IPS-NIHi11 (cell line): Measurements from ENCODE around the gene MOSMO.
"Not testable (repeated sequence)": the region's sequence is repeated elsewhere in the genome, so short reads cannot be mapped to it uniquely, and the experiment has no call there.

Source experiments
- DNase-seq: peaks from one replicate; pipeline ENCODE4 v3.0.0; 2012; ENCODE audit warnings: mixed read lengths, low spot score

MOSMO gene

DNA sequence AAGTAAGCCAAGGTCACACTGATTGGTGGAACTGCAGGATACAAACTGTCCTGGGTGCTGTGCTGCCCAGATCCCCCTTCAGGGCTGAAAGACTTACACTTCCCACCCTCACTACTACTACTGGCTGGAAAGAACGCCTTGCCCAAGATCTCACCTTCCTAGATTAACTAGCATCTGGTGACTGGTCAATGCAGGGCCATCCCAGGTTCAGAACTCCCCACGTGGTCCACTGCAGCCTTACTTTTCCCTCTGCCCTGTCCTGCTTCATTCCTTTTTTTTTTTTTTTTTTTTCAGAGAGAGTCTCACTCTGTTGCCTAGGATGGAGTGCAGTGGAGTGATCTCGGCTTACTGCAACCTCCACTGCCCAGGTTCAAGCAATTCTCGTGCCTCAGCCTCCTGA is 4.7 kb upstream of the MOSMO start:
- DNase-seq, result no peak

DNA sequence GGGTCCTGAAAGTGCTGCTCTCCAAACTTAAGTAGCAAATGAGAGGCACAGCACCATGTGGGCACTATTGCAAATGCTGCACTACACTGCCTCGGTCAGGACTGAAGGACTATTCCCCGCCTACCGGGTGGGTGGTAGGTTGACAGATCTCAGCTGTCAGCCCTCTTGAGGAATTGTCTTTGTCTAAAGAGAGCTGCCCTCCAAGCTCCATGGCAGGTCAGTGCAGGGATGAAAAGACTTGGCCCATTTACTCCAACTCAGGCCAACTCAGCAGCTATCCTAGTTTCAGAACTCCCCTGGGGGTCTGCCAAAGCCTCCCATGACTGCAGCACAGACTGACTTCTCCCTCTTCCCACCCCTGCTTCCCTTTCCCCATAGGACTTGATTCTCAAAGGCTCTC is 3.6 kb upstream of the MOSMO start:
- DNase-seq, result peak; percentile 26

DNA sequence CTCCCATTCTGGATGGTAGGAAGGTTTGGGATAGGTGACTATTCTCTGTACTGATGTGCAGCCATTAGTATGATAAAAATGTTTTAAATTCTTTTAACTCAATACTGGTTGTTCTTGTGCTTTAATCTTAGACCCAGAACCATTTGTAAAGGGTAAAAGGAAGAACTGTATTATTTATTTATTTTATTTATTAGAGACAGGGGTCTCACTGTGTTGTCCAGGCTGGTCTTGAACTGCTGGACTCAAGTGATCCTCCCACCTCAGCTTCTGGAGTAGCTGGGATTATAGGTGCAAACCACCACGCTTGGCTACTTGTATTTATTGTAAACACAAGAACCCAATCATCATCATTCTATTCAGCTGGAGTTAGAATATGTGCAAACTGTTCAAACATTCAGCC is 2.2 kb upstream of the MOSMO start:
- no peak for DNase-seq

DNA sequence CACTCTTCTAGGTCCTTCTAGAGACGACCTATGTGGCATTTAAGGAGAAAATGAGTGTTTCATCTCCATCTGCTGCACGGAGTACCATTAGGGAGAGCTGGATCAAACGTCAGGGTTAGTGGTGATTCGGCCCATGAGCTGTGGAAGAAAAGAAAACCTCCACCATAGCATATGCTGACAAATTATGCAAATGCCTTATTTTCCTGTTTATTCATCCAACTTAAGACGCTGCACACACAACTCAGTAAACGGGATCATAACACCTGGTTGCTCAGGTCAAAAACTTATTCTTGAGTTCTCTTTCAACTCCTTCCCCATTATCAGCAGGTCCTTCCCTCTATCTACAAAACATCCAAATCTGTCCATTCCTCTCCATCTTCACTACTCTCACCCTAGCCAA is 1.3 kb upstream of the MOSMO start:
- DNase-seq, result no peak

DNA sequence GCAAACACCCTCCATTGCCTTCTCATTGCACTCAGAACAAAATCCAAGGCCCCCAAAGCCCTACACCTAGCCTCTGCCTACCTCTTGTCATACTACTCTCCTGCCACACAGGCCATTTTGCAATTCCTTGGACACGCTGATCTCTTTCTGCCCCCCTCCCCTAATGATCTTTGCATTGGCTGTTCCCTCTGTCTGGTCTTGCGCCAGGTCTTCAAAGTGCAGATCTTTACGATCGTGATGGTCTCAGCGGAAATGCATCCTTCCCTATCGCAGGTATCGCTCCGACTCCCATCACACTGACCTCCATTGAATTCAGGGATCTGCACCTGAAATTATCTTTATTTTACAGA is 777 bp upstream of the MOSMO start:
- DNase-seq, result no peak

DNA sequence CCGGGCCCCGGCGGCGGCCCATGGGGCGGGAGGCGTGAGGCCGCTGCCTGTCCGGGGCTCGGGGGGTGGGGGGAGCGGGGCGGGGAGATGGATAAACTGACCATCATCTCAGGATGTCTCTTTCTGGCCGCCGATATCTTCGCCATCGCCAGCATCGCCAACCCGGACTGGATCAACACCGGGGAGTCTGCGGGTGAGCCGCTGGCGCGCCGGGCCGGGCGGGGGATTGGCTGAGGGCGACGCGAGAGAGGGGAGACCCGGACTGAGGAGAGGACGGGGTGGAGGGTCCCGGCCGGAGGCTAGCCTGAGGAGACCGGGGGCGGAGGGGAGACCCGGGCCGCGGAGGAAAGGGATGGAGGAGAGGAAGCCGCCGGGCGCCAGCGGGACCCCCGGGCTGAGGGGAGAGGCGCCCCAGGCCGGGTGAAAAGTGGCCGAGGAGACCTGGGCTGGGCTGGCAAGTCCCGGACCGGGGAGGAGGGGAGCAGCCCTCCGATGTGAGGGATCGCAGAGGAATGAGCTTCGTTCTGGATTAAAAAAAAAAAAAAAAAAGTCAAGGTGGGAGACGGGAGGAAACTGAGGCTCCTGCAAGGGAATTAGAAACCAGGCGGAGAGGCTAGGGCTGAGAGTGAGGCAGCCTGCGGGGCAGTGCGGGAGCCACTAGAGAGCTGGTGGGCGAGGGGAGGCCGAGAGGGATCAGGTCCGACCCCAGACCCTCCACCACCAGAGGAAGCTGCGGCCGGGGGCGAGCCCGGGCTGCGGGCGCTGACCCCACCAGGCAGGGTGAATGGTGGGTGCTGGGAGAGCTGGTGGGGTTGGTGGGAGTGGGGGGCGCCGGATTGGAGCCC is 526 bp downstream of the MOSMO start:
- DNase-seq, result peak; percentile 65

DNA sequence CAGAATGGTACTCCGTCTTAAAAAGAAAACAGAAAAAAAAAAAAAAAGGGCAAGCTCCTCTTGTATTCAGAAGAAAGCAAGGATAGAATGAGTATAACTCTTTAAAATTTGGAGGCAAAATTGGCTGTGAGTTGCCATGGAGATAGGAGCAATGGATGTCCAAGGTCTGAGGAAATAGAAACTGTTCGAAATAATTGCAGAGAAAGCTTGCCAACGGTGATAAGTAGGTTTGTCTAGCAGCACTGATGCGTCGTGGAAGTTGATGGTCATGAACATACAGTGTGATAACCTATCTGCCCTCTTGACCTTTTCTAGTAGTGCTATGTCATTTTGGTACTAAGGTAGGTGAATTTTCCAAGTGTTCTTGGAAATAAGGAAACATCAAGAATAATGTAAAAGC is 3.0 kb downstream of the MOSMO start:
- DNase-seq, result no peak

DNA sequence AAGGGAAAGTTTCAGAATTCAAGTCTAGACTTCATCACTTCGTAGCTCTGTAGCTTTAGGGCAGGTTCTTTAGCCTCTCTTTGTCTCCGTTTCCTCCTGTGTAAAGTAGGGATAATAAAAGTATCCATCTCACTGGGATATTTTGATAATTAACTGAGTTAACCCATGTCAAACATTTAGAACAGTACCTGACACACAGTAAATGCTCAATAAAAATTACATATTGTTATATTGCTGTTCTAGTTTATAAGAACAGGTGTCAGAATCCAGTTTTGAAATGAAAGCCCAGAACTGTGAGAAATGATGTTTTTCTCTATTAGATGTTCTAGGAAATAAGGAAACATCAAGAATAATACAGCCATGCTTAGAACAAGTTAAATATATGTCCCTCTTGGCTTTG is 4.3 kb downstream of the MOSMO start:
- DNase-seq, result no peak

DNA sequence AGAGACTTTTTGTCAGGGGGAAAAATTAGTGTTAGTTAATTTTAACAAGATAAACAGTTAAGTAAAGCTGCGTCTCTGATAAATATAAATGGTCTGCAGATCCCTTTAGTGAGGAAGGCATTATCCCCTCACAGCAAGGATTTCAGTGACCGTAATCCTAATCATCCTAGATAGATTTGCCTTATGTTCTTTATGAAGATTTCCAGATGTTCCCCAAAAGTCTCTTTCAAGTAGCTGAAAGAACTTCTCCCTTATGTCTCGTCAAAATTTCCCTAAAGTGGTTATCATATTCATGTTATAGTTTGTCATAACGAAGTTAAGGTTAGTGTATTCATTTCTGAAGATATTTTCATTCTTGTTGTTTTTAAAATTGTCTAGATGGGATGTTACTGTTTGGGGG is 5.6 kb downstream of the MOSMO start:
- no peak for DNase-seq

DNA sequence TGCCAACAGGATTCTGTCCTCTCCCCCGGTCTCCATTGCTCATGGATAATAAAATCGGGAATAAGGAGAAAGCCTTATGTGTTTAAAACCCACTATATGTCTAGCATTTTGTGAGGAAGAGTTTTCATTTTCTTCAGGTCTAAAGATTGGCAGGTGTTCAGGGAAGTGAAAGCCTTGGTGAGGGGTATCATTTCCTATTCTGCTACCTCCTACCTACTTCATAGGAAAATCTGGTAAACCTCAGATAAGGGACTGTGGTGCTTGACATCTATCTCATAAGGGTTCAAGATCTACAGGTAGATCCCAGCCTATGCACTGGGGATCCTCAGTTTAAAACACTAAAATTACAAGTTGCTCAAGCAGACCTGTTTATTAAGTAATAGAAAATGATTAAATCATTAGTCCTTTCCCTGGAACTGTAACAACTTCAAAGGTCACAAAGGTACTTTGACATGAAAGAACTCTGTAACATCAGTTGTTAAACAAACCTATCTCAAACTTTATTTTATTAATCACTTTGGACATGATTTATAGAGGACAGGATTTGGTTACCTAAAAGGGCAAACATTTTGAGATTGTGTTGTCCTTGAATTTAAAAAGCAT is 6.5 kb downstream of the MOSMO start:
- no peak for DNase-seq

DNA sequence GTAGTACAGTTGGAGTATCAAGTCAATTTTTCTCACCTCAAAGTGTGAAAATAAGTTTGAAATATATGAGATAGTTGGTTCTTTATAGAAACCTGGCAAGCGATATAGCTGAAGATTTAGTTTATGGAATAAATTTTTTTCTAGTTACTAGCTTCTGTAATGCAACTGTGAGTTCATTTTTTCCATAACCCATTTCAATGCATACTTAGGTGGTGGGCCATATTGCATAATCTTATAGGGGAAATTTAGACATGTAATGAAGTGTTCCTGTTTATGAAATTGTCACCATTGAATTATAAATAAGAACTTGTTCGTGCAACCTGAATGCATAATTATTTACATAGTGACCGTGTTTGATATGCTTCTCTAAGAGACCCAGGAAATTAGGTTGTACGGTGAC is 9.0 kb downstream of the MOSMO start:
- DNase-seq, result no peak

DNA sequence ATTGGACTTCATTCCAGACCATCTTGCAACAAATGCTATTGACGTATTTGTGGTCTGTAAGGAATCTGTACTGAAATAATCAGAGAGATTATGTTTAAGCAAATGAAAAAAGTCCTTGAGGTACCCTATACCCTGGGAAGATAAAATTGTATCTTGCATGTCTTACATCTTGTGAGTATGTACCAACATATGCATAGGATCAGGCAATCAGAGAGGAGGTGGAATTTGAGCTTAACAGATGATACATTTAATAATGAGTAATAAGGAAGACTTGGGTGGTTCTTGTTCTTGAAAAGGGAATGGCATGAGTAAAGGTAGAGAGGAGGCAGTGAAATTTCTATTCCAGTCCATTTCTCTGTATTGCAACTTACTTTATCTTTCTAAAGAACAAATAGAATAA is 10.6 kb downstream of the MOSMO start:
- DNase-seq, result no peak

DNA sequence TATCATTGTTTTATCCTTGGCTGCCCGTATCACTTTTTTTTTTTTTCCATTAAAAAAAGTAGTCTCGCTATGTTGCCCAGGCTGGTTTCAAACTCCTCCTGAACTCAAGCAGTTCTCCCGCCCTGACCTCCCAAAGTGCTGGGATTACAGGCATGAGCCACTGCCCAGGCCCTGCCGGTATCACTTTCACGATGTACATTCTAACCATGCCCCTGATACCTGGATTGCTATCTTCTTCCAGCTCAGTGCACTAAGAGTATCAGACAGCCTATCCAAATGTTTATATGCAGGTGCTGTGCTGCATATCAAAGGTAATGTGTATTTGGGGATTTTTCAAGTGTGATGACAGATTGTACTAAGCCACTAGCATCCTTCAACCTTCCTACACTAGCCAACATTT is 14.2 kb downstream of the MOSMO start:
- DNase-seq, result no peak

DNA sequence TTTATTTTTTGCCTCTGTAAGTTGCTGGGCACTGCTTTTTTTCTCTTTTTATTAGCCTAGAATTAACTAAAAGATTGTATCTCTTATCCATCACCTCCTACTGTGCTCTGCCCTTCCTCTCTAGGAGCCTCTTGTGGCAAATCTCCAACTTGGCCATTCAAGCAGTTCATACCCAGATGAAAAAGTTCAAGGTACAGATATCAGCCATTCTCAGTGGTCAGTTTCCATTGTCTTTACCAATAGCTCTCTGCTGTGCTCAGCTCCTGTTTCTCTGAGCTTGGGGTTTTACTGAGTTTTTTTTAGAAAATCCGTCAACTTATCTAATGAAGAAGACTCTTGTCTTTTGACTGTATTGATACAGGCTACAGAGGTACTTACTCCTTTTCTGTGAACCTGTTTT is 15.6 kb downstream of the MOSMO start:
- DNase-seq, result no peak

DNA sequence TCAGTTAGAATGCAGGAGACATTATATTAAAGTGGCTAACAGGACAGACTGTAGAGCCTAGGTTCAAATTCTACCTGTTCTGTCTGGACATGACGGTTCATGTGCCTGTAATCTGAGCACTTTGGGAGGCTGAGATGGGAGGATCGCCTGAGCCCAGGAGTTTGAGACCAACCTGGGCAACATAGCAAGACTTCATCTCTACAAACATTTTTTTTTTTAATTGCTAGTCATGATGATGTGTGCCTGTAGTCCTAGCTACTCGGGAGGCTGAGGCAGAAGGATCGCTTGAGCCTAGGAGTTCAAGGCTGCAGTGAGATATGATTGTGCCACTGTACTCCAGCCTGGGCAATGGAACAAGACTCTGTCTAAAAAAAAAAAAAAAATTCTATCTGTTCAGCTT is 16.9 kb downstream of the MOSMO start:
- DNase-seq, result not testable (repeated sequence)

DNA sequence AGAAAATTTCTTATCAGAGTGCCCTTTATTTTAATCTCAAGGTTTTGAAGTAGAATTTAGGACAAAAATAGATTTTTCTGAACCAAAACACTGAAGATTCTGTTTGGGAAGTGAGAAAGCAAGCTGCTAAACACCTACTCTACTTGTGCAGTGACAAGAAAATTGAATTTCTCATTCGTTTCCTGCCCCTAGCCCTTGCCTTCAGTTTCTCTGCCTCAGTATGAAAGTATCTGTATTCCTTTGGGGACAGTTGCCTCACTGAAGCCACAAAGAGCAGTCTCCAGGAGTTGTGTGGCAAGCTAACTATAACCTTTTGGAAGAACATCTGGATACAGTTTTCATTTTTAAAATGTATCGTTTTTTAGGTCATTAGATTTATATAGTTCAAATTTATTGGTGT is 19.7 kb downstream of the MOSMO start:
- no peak for DNase-seq

DNA sequence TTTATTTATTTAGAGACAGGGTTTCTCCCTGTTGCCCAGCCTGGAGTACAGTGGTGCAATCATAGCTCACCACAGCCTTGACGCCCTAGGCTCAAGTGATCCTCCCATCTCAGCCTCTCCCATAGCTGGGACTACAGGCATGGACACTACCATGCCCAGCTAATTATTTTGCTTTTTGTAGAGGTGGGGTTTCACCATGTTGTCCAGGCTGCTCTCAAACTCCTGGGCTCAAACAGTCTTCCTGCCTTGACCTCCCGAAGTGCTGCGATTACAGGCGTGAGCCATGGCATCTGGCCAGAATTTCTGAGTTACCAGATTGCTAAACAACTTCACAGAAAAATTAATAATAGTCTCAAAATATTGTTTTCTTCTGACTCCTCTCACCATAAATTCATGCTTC is 21.7 kb downstream of the MOSMO start:
- DNase-seq, result no peak

DNA sequence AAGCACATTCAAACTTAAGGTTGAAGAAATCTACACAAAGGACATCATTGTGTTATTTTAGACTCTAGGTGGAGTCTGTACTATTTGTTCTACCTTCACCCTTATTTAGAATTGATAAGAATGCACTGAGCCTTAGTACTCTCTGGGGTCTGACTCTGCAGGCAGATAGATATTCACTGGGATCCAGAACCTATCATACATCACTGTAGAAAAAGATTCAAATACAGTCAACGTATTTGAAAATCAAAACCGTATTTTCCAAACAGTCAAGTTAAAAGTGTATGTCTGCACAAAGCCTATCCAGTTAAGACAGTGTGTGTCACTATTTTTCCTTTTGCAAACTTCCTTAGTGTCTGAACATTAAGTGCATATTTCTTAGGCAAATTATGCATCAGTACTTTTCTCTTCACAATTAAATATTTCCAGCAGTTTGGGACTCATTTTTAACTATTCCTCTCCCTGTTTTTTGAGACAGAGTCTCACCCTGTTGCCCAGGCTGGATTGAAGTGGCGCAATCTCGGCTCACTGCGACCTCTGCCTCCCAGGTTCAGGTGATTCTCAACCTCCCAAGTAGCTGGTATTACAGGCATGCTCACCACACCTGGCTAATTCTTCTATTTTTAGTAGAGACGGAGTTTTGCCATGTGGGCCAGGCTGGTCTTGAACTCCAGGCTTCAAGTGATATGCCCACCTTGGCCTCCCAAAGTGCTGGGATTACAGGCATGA is 22.3 kb downstream of the MOSMO start:
- no peak for DNase-seq

DNA sequence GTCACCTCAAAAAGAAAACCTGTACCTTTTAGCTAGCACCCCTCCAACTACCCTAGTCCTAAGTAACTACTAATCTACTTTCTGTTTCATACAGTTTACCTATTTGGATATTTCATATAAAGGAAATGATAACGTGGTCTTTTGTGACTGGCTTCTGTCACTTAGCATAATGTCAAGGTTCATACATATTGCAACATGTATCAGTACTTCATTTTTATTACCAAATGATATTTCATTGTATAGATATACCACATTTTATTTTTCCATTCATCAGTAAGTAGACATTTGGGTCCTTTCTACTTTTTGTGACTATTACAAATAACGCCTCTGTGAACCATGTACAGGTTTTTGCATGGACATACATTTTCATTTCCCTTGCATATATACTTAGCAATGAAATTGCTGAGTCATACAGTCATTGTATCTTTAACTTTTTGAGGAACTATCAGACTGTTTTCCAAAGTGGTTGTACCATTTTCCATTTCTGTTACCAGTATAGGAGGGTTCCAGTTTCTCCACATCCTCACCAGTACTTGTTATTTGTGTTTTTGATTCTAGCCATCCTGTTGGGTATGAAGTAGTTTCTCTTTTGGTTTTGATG is 23.7 kb downstream of the MOSMO start:
- DNase-seq, result no peak

DNA sequence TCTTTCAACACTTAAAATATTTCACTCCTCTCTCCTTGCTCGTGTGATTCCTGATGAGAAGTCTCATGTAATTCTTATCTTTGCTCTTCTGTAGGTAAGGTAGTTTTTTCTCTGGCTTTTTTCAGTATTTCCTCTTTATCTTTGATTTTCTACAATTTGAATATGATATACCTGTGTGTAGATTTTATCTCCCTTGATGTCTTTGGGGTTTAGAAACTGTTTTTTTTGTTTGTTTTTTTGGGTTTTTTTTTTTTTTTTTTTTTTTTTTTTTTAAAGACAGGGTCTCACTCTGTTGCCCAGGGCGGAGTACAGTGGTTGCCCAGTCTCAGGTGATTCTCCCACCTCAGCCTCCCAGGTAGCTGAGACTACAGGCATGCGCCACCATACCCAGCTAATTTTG is 26.6 kb downstream of the MOSMO start:
- DNase-seq, result no peak

DNA sequence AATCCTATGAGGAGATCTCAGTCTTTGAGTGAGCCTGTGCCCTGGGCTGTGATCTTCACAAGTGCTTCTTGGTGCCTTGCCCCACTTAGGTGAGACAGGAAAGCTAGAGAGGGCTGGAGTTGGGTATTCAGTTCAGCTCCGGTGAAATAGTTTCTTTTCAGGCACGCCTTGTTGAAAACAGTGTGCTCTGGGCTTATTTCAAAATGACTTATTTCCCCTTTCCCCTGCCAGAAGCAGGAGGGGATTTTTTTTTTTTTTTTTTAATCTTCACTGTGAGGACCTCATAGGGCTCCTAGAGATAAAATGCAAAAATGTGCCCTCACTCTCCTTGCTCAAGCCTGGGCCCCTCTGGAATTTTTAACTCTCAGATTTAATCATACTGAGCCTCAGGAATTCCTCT is 27.2 kb downstream of the MOSMO start:
- DNase-seq, result no peak

DNA sequence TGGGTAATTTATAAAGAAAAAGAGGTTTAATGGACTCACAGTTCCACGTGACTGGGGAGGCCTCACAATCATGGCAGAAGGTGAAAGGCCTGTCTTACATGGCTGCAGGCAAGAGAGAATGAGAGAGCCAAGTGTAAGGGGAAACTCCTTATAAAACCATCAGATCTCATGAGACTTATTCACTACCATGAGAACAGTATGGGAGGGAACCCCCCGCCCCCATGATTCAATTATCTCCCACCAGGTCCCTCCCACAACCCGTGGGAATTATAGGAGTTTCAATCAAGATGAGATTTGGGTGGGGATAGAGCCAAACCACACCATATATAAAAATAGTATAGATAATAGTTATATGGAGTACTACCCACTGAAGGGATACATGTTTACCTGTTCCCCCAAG is 36.0 kb downstream of the MOSMO start:
- DNase-seq, result not testable (repeated sequence)

DNA sequence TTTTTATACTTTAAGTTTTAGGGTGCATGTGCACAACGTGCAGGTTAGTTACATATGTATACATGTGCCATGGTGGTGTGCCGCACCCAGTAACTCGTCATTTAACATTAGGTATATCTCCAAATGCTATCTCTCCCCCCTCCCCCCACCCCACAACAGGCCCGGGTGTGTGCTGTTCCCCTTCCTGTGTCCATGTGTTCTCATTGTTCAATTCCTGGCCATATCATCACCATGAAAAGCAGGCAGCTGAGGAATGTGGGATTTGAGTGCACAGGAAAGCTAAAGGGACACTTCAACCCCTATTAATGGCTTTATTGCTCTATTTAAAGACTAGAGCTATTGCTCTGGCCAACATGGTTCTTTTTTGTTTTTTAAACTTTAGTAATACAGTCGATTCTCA is 38.0 kb downstream of the MOSMO start:
- not testable (repeated sequence) for DNase-seq
